ENCODE data around the gene GSTA3.
"Not testable (repeated sequence)": the region's sequence is repeated elsewhere in the genome, so short reads cannot be mapped to it uniquely, and the experiment has no call there.

GSTA3 gene

GRCh38 chr6:52856137-52856536 lies 53.4 kb downstream of the GSTA3 start:
- DNase-seq = not testable (repeated sequence)

DNA sequence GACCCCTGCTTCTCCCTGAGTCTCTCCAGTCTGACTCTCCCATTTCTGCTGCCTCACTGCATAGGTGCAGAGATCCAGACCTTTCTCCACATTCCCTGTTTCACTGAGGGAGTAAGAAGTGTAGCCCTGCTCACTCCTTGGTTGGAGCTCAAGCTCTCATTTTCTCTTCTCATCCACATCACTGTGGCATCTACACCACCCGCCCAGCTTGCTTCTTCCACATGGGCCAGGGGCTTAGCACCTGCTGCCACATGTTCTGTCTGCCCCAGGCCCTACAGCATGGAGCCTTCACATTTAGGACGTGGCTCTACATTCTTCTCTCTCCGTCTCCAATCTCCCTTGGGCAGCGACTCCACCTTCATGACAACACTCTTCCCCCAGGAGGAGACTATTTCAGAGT lies 60.4 kb downstream of the GSTA3 start:
- DNase-seq = no peak
